GM12878 (cell line): ENCODE measurements around the gene PDE9A. TPM values are rescaled to one million over a fixed set of nuclear protein-coding genes. Genes with fewer than 3 reads are reported as not detected.

Source experiments
- ATAC-seq: fragments of 200-7000 bp; cut with Tn5 transposase; 3 replicates; pipeline ENCODE4 v1.9.1; 2020; ENCODE audit warnings: mild to moderate bottlenecking, moderate library complexity
- BruUV-seq: library from RNA; stranded (reverse); fragments of 400-500 nt; replicated peaks from 2 replicates; lab custom pipeline; 2021; lab: Mats Ljungman, UMichigan
- CTCF ChIA-PET: fragments of 300-600 bp; sonication (Branson Sonifier 250); formaldehyde crosslinking; extraction: SDS; loops from one replicate; lab custom pipeline; 2021; ENCODE audit warnings: inconsistent platforms; lab: Yijun Ruan, JAX
- POLR2A ChIA-PET: fragments of 350-600 bp; formaldehyde crosslinking; extraction: SDS; loops from one replicate; lab custom pipeline; 2021; ENCODE audit warnings: inconsistent platforms; lab: Charles Lee
- RAD21 ChIA-PET: fragments of 300-600 bp; sonication (Branson Sonifier 250); formaldehyde crosslinking; loops from one replicate; lab custom pipeline; 2023; ENCODE audit warnings: antibody characterized with exemption; ENCODE audit not compliant: unreplicated experiment; lab: Charles Lee
- SMC1A ChIA-PET: fragments of 300-600 bp; sonication (Branson Sonifier 250); formaldehyde crosslinking; loops from one replicate; lab custom pipeline; 2023; ENCODE audit not compliant: unreplicated experiment, uncharacterized antibody; lab: Charles Lee
- DNase-seq: peaks from one replicate; pipeline ENCODE4 v3.0.0-alpha.2; 2011; ENCODE audit warnings: low read depth, low spot score
- FAIRE-seq: peaks from 3 replicates; lab custom pipeline; 2011; peaks lifted over from hg19 to GRCh38; lab: Jason Lieb, UNC
- H2AFZ ChIP-seq: 2 replicates; pipeline ENCODE4 v1.6.0; 2011; ENCODE audit warnings: low read depth, low read length, control low read depth; ENCODE audit not compliant: control insufficient read depth
- H3K27ac ChIP-seq: 2 replicates; pipeline ENCODE4 v1.5.1; 2011; ENCODE audit warnings: control low read depth; ENCODE audit not compliant: control insufficient read depth, insufficient read depth
- H3K27me3 ChIP-seq, 2 experiments: replicated peaks in 1 of 2; 2 replicates each; pipeline versions ENCODE4 v1.6.0 to v1.6.1; 2011; ENCODE audit warnings: low read length in 1 of 2; ENCODE audit not compliant: control insufficient read depth in 2 of 2, insufficient read depth in 2 of 2
- H3K36me3 ChIP-seq, 2 experiments: 2 replicates each; pipeline ENCODE4 v1.5.1; 2011; ENCODE audit warnings: low read length in 1 of 2; ENCODE audit not compliant: control insufficient read depth in 2 of 2, insufficient read depth in 2 of 2
- H3K4me1 ChIP-seq: 2 replicates; pipeline ENCODE4 v1.6.1; 2011; ENCODE audit warnings: mild to moderate bottlenecking, low read length, moderate library complexity, mixed read lengths; ENCODE audit not compliant: control insufficient read depth, insufficient read depth
- H3K4me2 ChIP-seq: 2 replicates; pipeline ENCODE4 v1.6.0; 2011; ENCODE audit warnings: control low read depth; ENCODE audit not compliant: control insufficient read depth, insufficient read depth
- H3K4me3 ChIP-seq: fragments of 200-600 bp; sonication (generic); 2 replicates; pipeline ENCODE4 v1.5.1; 2016
- H3K79me2 ChIP-seq: 2 replicates; pipeline ENCODE4 v1.6.0; 2011; ENCODE audit warnings: low read length; ENCODE audit not compliant: control insufficient read depth, insufficient read depth
- H3K9ac ChIP-seq: 2 replicates; pipeline ENCODE4 v1.8.0; 2011; ENCODE audit warnings: low read length, control low read depth, mixed read lengths; ENCODE audit not compliant: control insufficient read depth, insufficient read depth
- H3K9me3 ChIP-seq: replicated peaks from 3 replicates; pipeline ENCODE4 v1.5.1; 2011; ENCODE audit warnings: mild to moderate bottlenecking, low read length; ENCODE audit not compliant: control insufficient read depth, insufficient read depth
- H4K20me1 ChIP-seq: 2 replicates; pipeline ENCODE4 v1.6.0; 2011; ENCODE audit not compliant: control insufficient read depth, insufficient read depth
- BMI1 ChIP-seq: fragments of 450-650 bp; IDR thresholded peaks from 2 replicates; pipeline ENCODE4 v1.6.1; 2016; ENCODE audit warnings: mild to moderate bottlenecking, moderate library complexity, borderline replicate concordance
- CTCF ChIP-seq, 3 experiments: IDR thresholded peaks in 2 of 3; conservative IDR thresholded peaks in 1 of 3; 2 replicates each; pipeline ENCODE4 v1.5.1; 2011; ENCODE audit warnings: low read depth in 3 of 3, low read length in 3 of 3, mild to moderate bottlenecking in 3 of 3, control low read depth in 2 of 3, moderate library complexity in 2 of 3, inconsistent platforms in 1 of 3, mixed read lengths in 1 of 3; ENCODE audit not compliant: control insufficient read depth in 2 of 3, insufficient read depth in 1 of 3; ENCODE audit errors: extremely low read depth in 1 of 3
- POLR2AphosphoS5 ChIP-seq: IDR thresholded peaks from 2 replicates; pipeline ENCODE4 v1.6.1; 2011; ENCODE audit warnings: mild to moderate bottlenecking, low read length, inconsistent platforms
- RAD21 ChIP-seq: IDR thresholded peaks from 2 replicates; pipeline ENCODE4 v1.6.1; 2011; ENCODE audit warnings: mild to moderate bottlenecking, low read depth, low read length, moderate library complexity; ENCODE audit not compliant: insufficient read depth
- SMC3 ChIP-seq: IDR thresholded peaks from 2 replicates; pipeline ENCODE4 v1.6.1; 2011; ENCODE audit warnings: low read length, improper control_type of control experiment, borderline replicate concordance
- SPI1 ChIP-seq: IDR thresholded peaks from 2 replicates; pipeline ENCODE4 v1.6.1; 2011; ENCODE audit warnings: low read depth, mild to moderate bottlenecking, low read length, moderate library complexity, borderline replicate concordance; ENCODE audit not compliant: insufficient read depth
- YY1 ChIP-seq: IDR thresholded peaks from 2 replicates; pipeline ENCODE4 v1.6.1; 2011; ENCODE audit warnings: low read depth, mild to moderate bottlenecking, low read length
- WGBS: methylation state at CpG from one replicate; pipeline ENCODE4 v1.1.6; 2016; ENCODE audit warnings: low lambda C conversion rate; ENCODE audit not compliant: insufficient replicate concordance, insufficient coverage; ENCODE audit errors: missing lambda C conversion rate; 5-methylcytosine and 5-hydroxymethylcytosine counted together
- in situ Hi-C: fragments of 300-500 bp; cut with MboI; formaldehyde crosslinking; loops from 9 replicates; pipeline ENCODE4 v1.14.3; 2018; ENCODE audit warnings: mixed read lengths
- intact Hi-C: fragments of 100-400 bp; cut with micrococcal nuclease; formaldehyde crosslinking; loops from one replicate; pipeline ENCODE4 v1.14.2; 2022; ENCODE audit not compliant: unreplicated experiment
- polyA plus RNA-seq, 11 experiments: library from polyadenylated mRNA; depleted of rRNA in 4 of 11; unstranded in 6 of 11; stranded (reverse) in 5 of 11; fragments of >200 nt; fragmentation: Nextera tagmentation in 4 of 11; fragmentation: Illumina TruSeq in 1 of 11; extraction: Ambion mirVana in 4 of 11; extraction: Trizol in 1 of 11; gene quantifications; 1 replicate in 1 of 11; 2 replicates in 10 of 11; pipeline versions ENCODE4 v1.2.1 to v1.2.3, GENCODE V29; 2011 to 2016; ENCODE audit warnings: inconsistent platforms in 2 of 11, missing spikeins in 2 of 11, low read depth in 1 of 11
- total RNA-seq, 4 experiments: library from RNA; depleted of rRNA in 3 of 4; stranded (reverse); fragments of >200 nt in 3 of 4; fragmentation: Illumina TruSeq in 1 of 4; extraction: Trizol in 1 of 4; gene quantifications; 2 replicates each; pipeline versions ENCODE4 v1.2.1 to v1.2.3, GENCODE V29; 2013 to 2021

Gene PDE9A
- total and polyA plus RNA-seq, 10 of the 15 experiments (the other 5 are each of a cell fraction or from before 2014, with no cell fraction given), result 0.08 to 0.45 (median 0.20) TPM; not detected in 1

DNA sequence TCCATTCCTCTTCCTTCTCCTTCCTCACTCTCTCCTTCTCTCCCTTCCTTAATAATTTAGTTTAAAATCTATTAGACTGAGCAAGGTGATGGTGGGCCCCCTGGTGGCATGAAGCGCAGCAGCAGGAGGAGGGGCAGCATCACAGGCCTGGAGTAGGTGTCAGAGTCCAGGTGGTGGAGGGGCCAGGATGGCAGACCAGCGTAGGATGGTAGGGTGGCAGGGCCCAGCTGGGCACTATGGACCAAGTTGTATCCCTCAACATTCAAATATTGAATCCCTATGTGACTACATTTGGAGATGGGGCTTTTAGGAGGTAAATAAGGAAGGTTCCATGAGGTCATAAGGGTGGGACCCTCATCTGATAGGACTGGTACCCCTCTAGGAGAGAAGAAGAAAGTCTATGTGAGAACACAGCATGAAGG lies 164.9 kb downstream of the PDE9A start:
- WGBS, result 18% methylated on average over 2 of the region's 2 CpGs
- FAIRE-seq, result no peak
- in situ Hi-C loops, result no loop called here

More for the DNA sequence above, 164.9 kb downstream of the PDE9A start:
- H3K27me3 ChIP-seq, result no peaks in the 10 kb centered on the region
- SMC1A ChIA-PET, result interaction anchor here (0.7 to 1.2 kb wide), 4 partner anchors 18 to 445 kb away, joined by 3 to 4 read pairs (median 3); no protein-coding TSS in a partner anchor
- intact Hi-C loops, result loop anchor here (1.0 to 10.0 kb wide), 2 partner anchors 225 to 674 kb away; no protein-coding TSS in a partner anchor
- RAD21 ChIA-PET, result no interaction called here
- POLR2A ChIA-PET, result no interaction called here
- H3K36me3 ChIP-seq, result no peaks in the 10 kb centered on the region
- no peaks in the 10 kb centered on the region; the same call in 2 of the 3 replicates for H3K9me3 ChIP-seq
- H3K79me2 ChIP-seq, result no peaks in the 10 kb centered on the region
- H3K4me2 ChIP-seq, result no peak overlapping the region
- DNase-seq, result no peak
- no peak overlapping the region for H3K27ac ChIP-seq
- H4K20me1 ChIP-seq, result no peaks in the 10 kb centered on the region
- TF ChIP-seq YY1 (peak; percentile 41; the same call in 1 of the 2 replicates), CTCF (IDR thresholded peaks at IDR 0.05 in 2 of 3, conservative IDR thresholded peaks at IDR 0.05 in 1 of 3; ENCODE audit: control insufficient read depth in 2 of 3, extremely low read depth in 1 of 3, insufficient read depth in 1 of 3, low read depth in 3 of 3, low read length in 3 of 3) (peak; percentile 39 to 82 (median 66)), POLR2AphosphoS5 (no peak), SMC3 (peak; percentile 51; the same call in 1 of the 2 replicates), SPI1 (no peak), BMI1 (no peak), RAD21 (peak; percentile 72)
- H3K9ac ChIP-seq, result no peak overlapping the region
- no peak overlapping the region for H3K4me3 ChIP-seq
- no TSS peak for BruUV-seq
- peak; percentile 91 for ATAC-seq
- CTCF ChIA-PET, result interaction anchor here (1.0 to 1.9 kb wide), 2 partner anchors 225 to 282 kb away, joined by 4 to 13 read pairs; no protein-coding TSS in a partner anchor
- H3K4me1 ChIP-seq, result no peaks in the 10 kb centered on the region; the same call in 1 of the 2 replicates
- H2AFZ ChIP-seq, result no peak overlapping the region
